Type B pancreatic cell (in vitro differentiated cells): ENCODE data around the gene SPG7. TPM values are rescaled to one million over a fixed set of nuclear protein-coding genes. Genes with fewer than 3 reads are reported as not detected.

Experiments used
- DNase-seq: peaks from one replicate; pipeline ENCODE4 v3.0.0; 2021; ENCODE audit warnings: mixed read lengths; ENCODE audit not compliant: unreplicated experiment; ENCODE audit errors: extremely low spot score
- H3K27ac Mint-ChIP-seq: 2 replicates; pipeline ENCODE4 v1.8.0; 2021; ENCODE audit warnings: mild to moderate bottlenecking, mixed read lengths
- H3K27me3 Mint-ChIP-seq: 2 replicates; pipeline ENCODE4 v1.8.0; 2021; ENCODE audit warnings: mixed read lengths
- H3K36me3 Mint-ChIP-seq: 2 replicates; pipeline ENCODE4 v1.8.0; 2021; ENCODE audit warnings: mixed read lengths
- H3K4me1 Mint-ChIP-seq: one replicate; pipeline ENCODE4 v1.8.0; 2021; ENCODE audit warnings: mixed read lengths; ENCODE audit not compliant: unreplicated experiment
- H3K4me3 Mint-ChIP-seq: 2 replicates; pipeline ENCODE4 v1.8.0; 2021; ENCODE audit warnings: mild to moderate bottlenecking, mixed read lengths
- H3K9me3 Mint-ChIP-seq: 2 replicates; pipeline ENCODE4 v1.8.0; 2021; ENCODE audit warnings: mixed read lengths
- total RNA-seq: library from RNA; stranded (reverse); gene quantifications from 2 replicates; pipeline ENCODE4 v1.2.1, GENCODE V29; 2021; ENCODE audit warnings: low replicate concordance
- TF ChIP-seq, protein P1 (sequence below): fragments of 200-600 bp; sonication (generic); conservative IDR thresholded peaks from 2 replicates; pipeline ENCODE4 v1.5.0; 2021; ENCODE audit warnings: antibody characterized with exemption, mild to moderate bottlenecking

SPG7 gene
- total RNA-seq, 1 donor from 2014 or later: 129 TPM

DNA sequence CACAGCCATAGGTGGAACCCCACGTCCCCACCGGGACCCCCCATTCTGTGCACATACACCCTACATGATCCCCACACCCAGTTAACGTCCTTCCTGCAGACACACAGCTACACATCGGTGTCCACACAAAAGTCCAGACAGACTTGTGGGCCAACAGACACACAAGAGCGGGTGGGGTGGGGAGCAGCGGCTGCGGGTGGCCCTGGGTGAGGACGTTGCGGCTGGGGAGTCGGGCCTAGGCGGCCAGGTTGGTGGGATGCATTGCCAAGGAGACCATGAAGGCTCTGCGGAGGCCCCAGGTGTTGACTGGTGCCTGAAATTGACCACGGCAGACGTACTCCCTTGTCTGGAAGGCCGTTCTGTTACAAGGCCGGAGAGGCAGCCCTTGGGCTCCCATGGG is 96.6 kb downstream of the SPG7 start:
- H3K27me3 Mint-ChIP-seq: peaks cover 4% of the 10 kb centered on the region
- H3K27ac Mint-ChIP-seq: no peak overlapping the region
- peaks cover 5% of the 10 kb centered on the region for H3K4me1 Mint-ChIP-seq
- DNase-seq: no peak
- H3K9me3 Mint-ChIP-seq: no peaks in the 10 kb centered on the region
- H3K36me3 Mint-ChIP-seq: no peaks in the 10 kb centered on the region
- no peak overlapping the region for H3K4me3 Mint-ChIP-seq
- TF ChIP-seq, protein P1, sequence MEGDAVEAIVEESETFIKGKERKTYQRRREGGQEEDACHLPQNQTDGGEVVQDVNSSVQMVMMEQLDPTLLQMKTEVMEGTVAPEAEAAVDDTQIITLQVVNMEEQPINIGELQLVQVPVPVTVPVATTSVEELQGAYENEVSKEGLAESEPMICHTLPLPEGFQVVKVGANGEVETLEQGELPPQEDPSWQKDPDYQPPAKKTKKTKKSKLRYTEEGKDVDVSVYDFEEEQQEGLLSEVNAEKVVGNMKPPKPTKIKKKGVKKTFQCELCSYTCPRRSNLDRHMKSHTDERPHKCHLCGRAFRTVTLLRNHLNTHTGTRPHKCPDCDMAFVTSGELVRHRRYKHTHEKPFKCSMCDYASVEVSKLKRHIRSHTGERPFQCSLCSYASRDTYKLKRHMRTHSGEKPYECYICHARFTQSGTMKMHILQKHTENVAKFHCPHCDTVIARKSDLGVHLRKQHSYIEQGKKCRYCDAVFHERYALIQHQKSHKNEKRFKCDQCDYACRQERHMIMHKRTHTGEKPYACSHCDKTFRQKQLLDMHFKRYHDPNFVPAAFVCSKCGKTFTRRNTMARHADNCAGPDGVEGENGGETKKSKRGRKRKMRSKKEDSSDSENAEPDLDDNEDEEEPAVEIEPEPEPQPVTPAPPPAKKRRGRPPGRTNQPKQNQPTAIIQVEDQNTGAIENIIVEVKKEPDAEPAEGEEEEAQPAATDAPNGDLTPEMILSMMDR: no peak

GRCh38 chr16:89605186-89605970 is 97.2 kb downstream of the SPG7 start:
- Mint-ChIP-seq H3K4me3 (no peak overlapping the region), H3K4me1 (peaks cover 5% of the 10 kb centered on the region), H3K27ac (no peak overlapping the region), H3K9me3 (no peaks in the 10 kb centered on the region), H3K27me3 (peaks cover 4% of the 10 kb centered on the region), H3K36me3 (no peaks in the 10 kb centered on the region)
- no peak for DNase-seq
- TF ChIP-seq, protein P1: no peak

DNA sequence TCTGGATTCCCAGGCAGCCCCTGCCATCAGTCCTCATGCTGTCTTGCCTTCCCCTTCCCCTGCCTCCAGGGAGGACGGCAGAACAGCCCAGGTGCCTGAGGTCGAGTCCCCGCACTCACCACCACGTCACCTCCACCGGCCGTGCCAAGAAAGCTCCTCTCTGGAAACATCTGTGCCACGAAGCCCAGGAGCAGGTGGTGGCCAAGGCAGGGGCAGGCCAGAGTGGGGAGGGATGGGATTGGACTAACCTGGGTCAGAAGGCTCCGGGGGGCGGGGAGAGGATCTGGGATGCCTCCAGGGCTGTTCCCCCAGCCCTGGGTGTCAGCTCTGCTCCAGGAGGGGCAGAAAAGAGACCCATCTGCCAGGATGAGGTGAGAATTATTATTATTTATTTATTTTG is 97.8 kb downstream of the SPG7 start:
- TF ChIP-seq, protein P1: no peak
- H3K4me1 Mint-ChIP-seq: peaks cover 5% of the 10 kb centered on the region
- DNase-seq: no peak
- peaks cover 4% of the 10 kb centered on the region for H3K27me3 Mint-ChIP-seq
- no peaks in the 10 kb centered on the region for H3K9me3 Mint-ChIP-seq
- H3K4me3 Mint-ChIP-seq: no peak overlapping the region
- no peaks in the 10 kb centered on the region for H3K36me3 Mint-ChIP-seq
- no peak overlapping the region for H3K27ac Mint-ChIP-seq

Other genes starting within 250 kb of the SPG7 start
- gene ANKRD11, start 17.8 kb upstream of the SPG7 start, total RNA-seq: 153 and 155 TPM in 2 replicates
- 2,449 and 2,557 TPM in 2 replicates for gene RPL13, start 52.3 kb downstream of the SPG7 start, total RNA-seq
- 1.6 and 6.5 TPM in 2 replicates for gene CPNE7, start 67.4 kb downstream of the SPG7 start, total RNA-seq
- 13.4 and 16.7 TPM in 2 replicates for gene DPEP1, start 105.2 kb downstream of the SPG7 start, total RNA-seq
- gene CHMP1A, start 149.3 kb downstream of the SPG7 start, total RNA-seq: 93.4 and 104 TPM in 2 replicates
- 11.7 and 23.2 TPM in 2 replicates for gene SPATA33, start 149.4 kb downstream of the SPG7 start, total RNA-seq
- 104 and 132 TPM in 2 replicates for gene CDK10, start 178.3 kb downstream of the SPG7 start, total RNA-seq
- 12.6 and 18.5 TPM in 2 replicates for gene SPATA2L, start 193.3 kb downstream of the SPG7 start, total RNA-seq
- 16.4 and 17.3 TPM in 2 replicates for gene VPS9D1, start 212.5 kb downstream of the SPG7 start, total RNA-seq
- gene ZNF276, start 213.1 kb downstream of the SPG7 start, total RNA-seq: 21.1 and 28.0 TPM in 2 replicates